ENCODE measurements around the gene RAB17.

RAB17 gene

GRCh38 chr2:237535385-237536082, 55.0 kb downstream of the RAB17 start:
- DNase-seq = no peak

DNA sequence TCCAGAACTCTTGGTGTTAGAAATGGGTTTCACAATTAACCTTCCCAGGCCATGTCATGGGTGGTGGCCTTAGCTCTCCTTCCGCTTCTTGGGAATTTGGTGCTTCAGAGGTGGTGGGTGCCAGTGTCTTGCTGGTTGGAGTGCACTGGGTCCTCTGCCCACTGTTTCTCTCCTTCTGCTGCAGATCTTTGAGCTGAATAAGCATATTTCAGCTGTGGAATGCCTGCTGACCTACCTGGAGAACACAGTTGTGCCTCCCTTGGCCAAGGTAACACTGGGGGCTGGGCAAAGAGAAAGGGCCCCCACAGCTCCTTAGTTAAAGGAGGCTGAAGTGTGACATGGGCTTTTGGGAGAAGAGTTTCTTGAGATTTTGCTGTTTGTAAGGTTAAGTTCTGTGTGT, 56.2 kb downstream of the RAB17 start:
- DNase-seq = no peak

DNA sequence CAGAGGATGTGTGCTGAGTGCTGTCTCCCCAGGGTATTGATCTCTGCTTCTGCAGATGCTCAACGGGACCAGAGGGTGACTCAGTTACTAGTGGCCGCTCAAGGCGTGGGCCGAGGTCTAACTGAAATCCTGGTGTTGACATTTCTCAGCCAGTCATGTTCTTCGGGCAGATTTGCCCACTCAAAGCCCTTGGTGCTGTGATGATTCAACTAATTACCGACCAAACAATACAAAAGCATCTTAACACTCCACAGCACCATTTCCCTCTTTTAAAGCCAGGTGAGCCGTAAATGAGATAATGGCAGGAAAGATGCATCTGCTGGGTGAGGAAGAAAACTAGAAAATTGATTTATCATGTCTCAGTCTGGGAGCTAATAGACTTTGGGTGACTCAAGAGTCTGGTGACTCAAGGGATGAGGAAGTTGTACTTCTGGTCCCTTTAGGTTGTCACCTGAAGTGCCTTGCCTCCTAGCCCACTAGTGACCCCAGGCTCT, 56.8 kb downstream of the RAB17 start:
- DNase-seq = no peak

GRCh38 chr2:237532160-237532559, 58.4 kb downstream of the RAB17 start:
- DNase-seq = no peak

DNA sequence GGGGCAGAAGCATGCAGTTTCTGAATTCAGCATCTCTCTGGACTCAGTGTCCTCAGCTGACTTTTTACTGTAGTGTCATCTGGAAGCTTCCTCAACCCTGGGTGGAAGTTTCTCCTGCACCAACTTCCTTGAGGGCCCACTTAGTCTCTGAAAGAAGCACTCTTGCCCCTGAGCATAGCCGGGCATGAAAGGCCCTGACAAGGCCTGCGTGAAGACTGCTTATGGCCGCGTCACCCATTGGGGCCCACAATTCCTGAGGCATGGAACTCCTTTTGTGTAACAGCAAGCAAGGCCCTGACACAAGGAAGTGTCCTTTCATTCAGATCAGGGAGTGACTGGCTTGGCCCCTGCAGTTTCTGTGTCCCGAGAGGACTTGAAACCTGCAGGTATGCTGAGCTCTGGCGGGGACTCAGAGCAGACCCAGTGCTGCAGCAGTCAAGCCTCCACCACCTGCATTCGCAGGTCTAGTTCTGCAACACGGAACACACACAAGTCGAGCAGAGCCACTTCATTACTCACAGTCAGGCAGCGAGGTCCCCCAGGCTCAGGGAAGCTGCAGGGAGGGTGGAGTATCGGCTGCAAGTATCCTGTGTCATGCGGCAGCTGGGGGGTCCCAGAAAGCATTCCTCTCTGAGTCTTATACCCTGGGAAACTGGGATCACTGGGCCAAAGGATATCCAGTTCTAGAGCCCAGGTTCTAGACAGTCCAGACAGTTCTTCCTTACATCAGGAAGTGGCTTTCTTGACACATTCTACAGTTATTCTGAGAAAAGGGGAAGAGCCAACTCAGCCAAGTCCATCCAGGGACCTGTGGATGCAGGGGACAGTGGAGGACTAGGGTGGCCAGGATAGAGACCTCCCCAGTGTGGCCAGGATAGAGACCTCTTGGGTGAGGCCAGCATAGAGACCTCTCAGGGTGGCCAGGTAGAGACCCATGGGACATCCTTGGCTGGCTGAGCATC, 59.8 kb downstream of the RAB17 start:
- no peak for DNase-seq

DNA sequence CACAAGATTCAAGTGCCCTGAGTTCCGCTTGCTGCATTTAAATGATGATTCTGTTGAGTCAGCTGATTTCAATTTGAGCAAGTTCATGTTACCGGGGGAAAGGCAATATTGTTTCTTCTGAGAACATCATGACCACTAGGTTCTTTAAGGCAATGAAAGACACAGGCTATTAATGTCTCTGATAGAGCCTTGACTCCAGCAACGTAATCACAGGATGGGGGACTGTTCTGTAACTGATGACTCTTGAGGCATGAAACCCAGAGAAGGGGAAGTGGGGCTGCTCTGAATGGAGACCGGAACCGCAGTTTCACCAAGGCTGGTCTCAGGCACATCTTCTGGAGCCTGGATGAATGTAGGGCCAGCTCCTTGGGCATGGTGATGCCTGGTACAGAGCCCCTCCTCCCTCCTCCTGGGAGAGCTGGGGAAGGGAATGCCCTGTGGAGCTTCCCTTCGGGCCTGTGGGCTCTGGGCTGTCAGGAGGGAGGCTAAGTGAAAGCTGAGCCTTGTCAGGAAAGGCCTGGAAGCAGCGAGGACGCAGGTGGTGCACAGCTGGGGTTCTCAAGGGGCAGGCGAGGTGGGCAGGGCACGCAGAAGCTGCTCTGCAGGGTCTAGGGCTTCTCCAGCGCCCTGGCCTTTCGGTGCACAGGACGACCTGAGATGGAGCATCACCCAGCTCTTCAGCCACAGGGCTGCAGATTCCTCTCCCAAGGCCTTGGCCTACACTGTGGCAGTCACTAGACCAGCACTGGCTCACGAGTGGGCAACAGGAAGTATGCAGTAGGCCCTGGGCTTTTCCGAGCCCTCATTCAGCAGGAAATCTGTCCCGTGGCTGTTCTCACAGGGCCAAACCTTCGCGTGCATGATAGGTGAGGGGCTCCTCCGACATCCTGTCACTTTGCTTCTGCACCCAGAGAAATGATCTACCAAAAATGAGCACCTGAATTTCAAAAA, 60.8 kb downstream of the RAB17 start:
- DNase-seq = no peak

DNA sequence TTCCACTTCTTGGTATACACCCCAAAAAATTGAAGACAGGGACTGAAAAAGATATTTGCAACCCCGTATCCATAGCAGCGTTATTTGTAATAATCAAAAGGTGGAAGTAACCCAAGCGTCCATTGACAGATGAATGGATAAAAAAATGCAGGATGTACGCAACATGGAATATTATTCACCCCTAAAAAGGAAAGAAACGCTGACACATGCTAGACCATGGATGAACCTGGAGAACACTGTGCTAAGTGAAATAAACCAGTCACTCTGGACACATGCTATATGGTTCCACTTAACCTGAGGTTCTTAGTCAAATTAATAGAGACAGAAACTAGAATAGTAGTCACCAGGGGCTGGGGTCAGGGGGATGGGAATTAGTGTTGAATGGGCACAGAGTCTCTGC, 62.8 kb downstream of the RAB17 start:
- DNase-seq = no peak

DNA sequence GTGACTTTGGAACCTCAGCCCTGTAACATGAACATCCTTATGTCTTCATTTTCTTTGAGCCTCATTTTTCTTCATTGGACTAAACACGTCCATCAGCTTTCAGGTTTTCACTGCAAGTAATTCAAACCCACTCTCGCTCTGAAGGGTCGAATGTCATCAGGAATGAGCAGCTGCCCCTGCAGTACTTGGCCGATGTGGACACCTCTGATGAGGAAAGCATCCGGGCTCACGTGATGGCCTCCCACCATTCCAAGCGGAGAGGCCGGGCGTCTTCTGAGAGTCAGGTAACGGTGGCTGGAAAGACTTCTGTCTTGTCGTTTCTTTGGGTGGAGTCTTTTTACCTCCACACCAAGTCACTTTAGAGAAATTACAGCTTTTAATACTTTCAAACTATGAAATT, 63.3 kb downstream of the RAB17 start:
- DNase-seq = no peak

- DNase-seq = no peak
These were observed 64.9 kb downstream of the RAB17 start for GRCh38 chr2:237525559-237526157.

DNA sequence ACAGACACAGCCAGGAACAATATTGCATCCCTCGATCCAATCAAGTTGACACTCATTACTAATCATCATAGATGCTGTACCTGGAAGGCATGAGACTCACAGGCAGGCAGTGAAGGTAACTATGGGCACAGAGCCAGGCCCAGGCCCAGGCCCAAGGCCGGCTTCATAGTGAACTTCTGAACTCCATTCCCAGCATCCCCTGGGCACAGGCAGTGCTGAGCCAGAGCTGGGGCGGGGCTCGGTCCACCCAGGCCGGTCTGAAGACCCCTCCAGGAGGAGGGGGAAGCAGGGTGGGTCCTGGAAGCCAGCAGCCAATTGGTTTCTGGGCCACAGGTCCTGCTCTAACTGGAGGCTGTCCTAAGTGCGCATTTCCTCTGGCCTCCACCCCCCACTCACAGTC, 65.9 kb downstream of the RAB17 start:
- no peak for DNase-seq
